HS-27A (cell line): ENCODE results near the gene ENOX1.

Experiments used
- DNase-seq: peaks from one replicate; pipeline ENCODE4 v3.0.0-alpha.2; 2012; ENCODE audit warnings: low read depth, missing footprints

The ENOX1 gene

GRCh38 chr13:43608400-43609137, 178.2 kb downstream of the ENOX1 start:
- DNase-seq: no peak

GRCh38 chr13:43597599-43597945, 189.2 kb downstream of the ENOX1 start:
- DNase-seq: no peak

GRCh38 chr13:43596924-43597598, 189.7 kb downstream of the ENOX1 start:
- DNase-seq: no peak

GRCh38 chr13:43596006-43596405, 190.8 kb downstream of the ENOX1 start:
- DNase-seq: no peak

- no peak for DNase-seq
Measured at GRCh38 chr13:43587376-43587775, 199.4 kb downstream of the ENOX1 start.

- no peak for DNase-seq
Measured at GRCh38 chr13:43584751-43585150, 202.0 kb downstream of the ENOX1 start.

- no peak for DNase-seq
Measured at GRCh38 chr13:43583321-43583720, 203.5 kb downstream of the ENOX1 start.

- DNase-seq: no peak
Measured at GRCh38 chr13:43580280-43580679, 206.5 kb downstream of the ENOX1 start.

- no peak for DNase-seq
Measured at GRCh38 chr13:43579321-43579720, 207.5 kb downstream of the ENOX1 start.

GRCh38 chr13:43574605-43575004, 212.2 kb downstream of the ENOX1 start:
- no peak for DNase-seq

GRCh38 chr13:43573802-43574514, 212.8 kb downstream of the ENOX1 start:
- DNase-seq: no peak

GRCh38 chr13:43573361-43573740, 213.4 kb downstream of the ENOX1 start:
- peak; percentile 40 for DNase-seq

GRCh38 chr13:43572656-43573360, 214.0 kb downstream of the ENOX1 start:
- DNase-seq: peak; percentile 20

- DNase-seq: no peak
Measured at GRCh38 chr13:43569658-43570057, 217.1 kb downstream of the ENOX1 start.

GRCh38 chr13:43567608-43568007, 219.2 kb downstream of the ENOX1 start:
- no peak for DNase-seq

GRCh38 chr13:43564952-43565351, 221.8 kb downstream of the ENOX1 start:
- DNase-seq: no peak

- DNase-seq: no peak
Measured at GRCh38 chr13:43561081-43561480, 225.7 kb downstream of the ENOX1 start.

GRCh38 chr13:43558939-43559338, 227.8 kb downstream of the ENOX1 start:
- no peak for DNase-seq

- no peak for DNase-seq
Measured at GRCh38 chr13:43558326-43558725, 228.4 kb downstream of the ENOX1 start.

GRCh38 chr13:43555667-43556066, 231.1 kb downstream of the ENOX1 start:
- DNase-seq: no peak

GRCh38 chr13:43551897-43552456, 234.8 kb downstream of the ENOX1 start:
- DNase-seq: no peak

GRCh38 chr13:43546816-43547215, 240.0 kb downstream of the ENOX1 start:
- no peak for DNase-seq
